T-helper 17 cell (primary cell): ENCODE results near the gene ARPC1A. TPM values are rescaled to one million over a fixed set of nuclear protein-coding genes. Genes with fewer than 3 reads are reported as not detected.

ENCODE experiments used
- total RNA-seq, 4 donors: library from RNA in 2 of 4; stranded (reverse) in 2 of 4; gene quantifications; one replicate each; pipeline ENCODE4 v1.2.3 and lab custom pipeline; 2022 to 2026

ARPC1A gene
- total RNA-seq, 2 donors from 2014 or later: 29.2 to 37.7 TPM

Other genes with a start within 250 kb of the ARPC1A start
- gene SMURF1, start 181.8 kb upstream of the ARPC1A start, total RNA-seq: 10 to 100 TPM; 30.8 to 39.8 TPM
- gene KPNA7, start 117.8 kb upstream of the ARPC1A start, total RNA-seq: not detected
- not detected for gene MYH16, start 53.1 kb upstream of the ARPC1A start, total RNA-seq
- gene ARPC1B, start 48.8 kb downstream of the ARPC1A start, total RNA-seq: 100 to 1,000 TPM; 185 to 220 TPM
- gene PDAP1, start 82.7 kb downstream of the ARPC1A start, total RNA-seq: 10 to 100 TPM; 38.5 to 42.7 TPM
- gene BUD31, start 83.1 kb downstream of the ARPC1A start, total RNA-seq: 100 to 1,000 TPM; 170 to 175 TPM
- 1 to 10 TPM; 3.6 to 3.8 TPM for gene PTCD1, start 112.9 kb downstream of the ARPC1A start, total RNA-seq
- 10 to 100 TPM; 35.0 to 42.9 TPM for gene CPSF4, start 113.0 kb downstream of the ARPC1A start, total RNA-seq
- 100 to 1,000 TPM in 1 of 2 donors, 10 to 100 TPM in 1; 83.3 to 103 TPM for gene ATP5MF, start 140.3 kb downstream of the ARPC1A start, total RNA-seq
- gene ZNF789, start 147.0 kb downstream of the ARPC1A start, total RNA-seq: 10 to 100 TPM; 12.5 to 18.1 TPM
- gene ZNF394, start 174.4 kb downstream of the ARPC1A start, total RNA-seq: 100 to 1,000 TPM; 189 to 198 TPM
- gene ZKSCAN5, start 178.8 kb downstream of the ARPC1A start, total RNA-seq: 1 to 10 TPM; 4.4 to 4.6 TPM
- gene FAM200A, start 226.2 kb downstream of the ARPC1A start, total RNA-seq: 1 to 10 TPM; 2.3 to 2.5 TPM
- gene ZNF655, start 232.7 kb downstream of the ARPC1A start, total RNA-seq: 100 to 1,000 TPM; 134 to 135 TPM